Measurements from ENCODE around the gene METTL9.

METTL9 gene

GRCh38 chr16:21598701-21599121 is 666 bp upstream of the METTL9 start:
- Histone ChIP-seq H3K27ac (ENCODE audit: low read depth, low read length) (peak overlapping the region; percentile 44), H3K4me2 (ENCODE audit: low read depth, low read length, poor library complexity, severe bottlenecking) (peak overlapping the region; percentile 80), H3K79me2 (ENCODE audit: insufficient read depth, low read length) (peaks cover 38% of the 10 kb centered on the region)

GRCh38 chr16:21600031-21600773 is 825 bp downstream of the METTL9 start:
- TF ChIP-seq EZH2phosphoT487 (conservative IDR thresholded peaks at IDR 0.05; ENCODE audit: low read length) = no peak
- TF ChIP-seq CTCF (IDR thresholded peaks at IDR 0.05; ENCODE audit: insufficient read depth, low read length, poor library complexity, severe bottlenecking) = no peak
- Histone ChIP-seq H3K36me3 (ENCODE audit: low read length) (no peaks in the 10 kb centered on the region), H3K4me3 (ENCODE audit: insufficient read depth, low read length, poor library complexity, severe bottlenecking) (peak overlapping the region; percentile 87), H2AFZ (ENCODE audit: low read depth, low read length, severe bottlenecking) (no peak overlapping the region), H3K27me3 (ENCODE audit: low read length) (no peaks in the 10 kb centered on the region), H4K20me1 (ENCODE audit: low read depth, low read length) (peaks cover 22% of the 10 kb centered on the region; the same call in 1 of the 2 replicates), H3K79me2 (ENCODE audit: insufficient read depth, low read length) (peaks cover 51% of the 10 kb centered on the region), H3F3A (ENCODE audit: insufficient read depth) (peaks cover 6% of the 10 kb centered on the region; the same call in 1 of the 2 replicates), H3K9ac (ENCODE audit: low read length) (peak overlapping the region; percentile 88), H3K9me2 (replicated peaks; ENCODE audit: insufficient read depth, low read length) (no peaks in the 10 kb centered on the region), H3K9me3 (ENCODE audit: insufficient read depth, low read length) (no peaks in the 10 kb centered on the region), H3K4me2 (ENCODE audit: low read depth, low read length, poor library complexity, severe bottlenecking) (peak overlapping the region; percentile 76), H3K27ac (ENCODE audit: low read depth, low read length) (peak overlapping the region; percentile 84)

More at GRCh38 chr16:21598701-21599121, 666 bp upstream of the METTL9 start:
- no peaks in the 10 kb centered on the region for H3K9me2 ChIP-seq (replicated peaks; ENCODE audit: insufficient read depth, low read length)
- peak overlapping the region; percentile 88 for H3K9ac ChIP-seq (ENCODE audit: low read length)
- TF ChIP-seq EZH2phosphoT487 (conservative IDR thresholded peaks at IDR 0.05; ENCODE audit: low read length) (no peak), CTCF (IDR thresholded peaks at IDR 0.05; ENCODE audit: insufficient read depth, low read length, poor library complexity, severe bottlenecking) (no peak)
- H3K36me3 ChIP-seq (ENCODE audit: low read length) = no peaks in the 10 kb centered on the region
- peaks cover 16% of the 10 kb centered on the region; the same call in 1 of the 2 replicates for H4K20me1 ChIP-seq (ENCODE audit: low read depth, low read length)
- no peaks in the 10 kb centered on the region for H3K27me3 ChIP-seq (ENCODE audit: low read length)
- H3K9me3 ChIP-seq (ENCODE audit: insufficient read depth, low read length) = no peaks in the 10 kb centered on the region
- peak overlapping the region; percentile 89 for H2AFZ ChIP-seq (ENCODE audit: low read depth, low read length, severe bottlenecking)
- peaks cover 6% of the 10 kb centered on the region; the same call in 1 of the 2 replicates for H3F3A ChIP-seq (ENCODE audit: insufficient read depth)
- H3K4me3 ChIP-seq (ENCODE audit: insufficient read depth, low read length, poor library complexity, severe bottlenecking) = peak overlapping the region; percentile 77

- no peaks in the 10 kb centered on the region for H3K27me3 ChIP-seq (ENCODE audit: low read length)
- H3K27ac ChIP-seq (ENCODE audit: low read depth, low read length) = no peak overlapping the region
- no peak overlapping the region for H3K4me2 ChIP-seq (ENCODE audit: low read depth, low read length, poor library complexity, severe bottlenecking)
- H2AFZ ChIP-seq (ENCODE audit: low read depth, low read length, severe bottlenecking) = no peak overlapping the region
- H3K4me3 ChIP-seq (ENCODE audit: insufficient read depth, low read length, poor library complexity, severe bottlenecking) = no peak overlapping the region
- peaks cover 25% of the 10 kb centered on the region; the same call in 1 of the 2 replicates for H4K20me1 ChIP-seq (ENCODE audit: low read depth, low read length)
- peaks cover 6% of the 10 kb centered on the region; the same call in 1 of the 2 replicates for H3F3A ChIP-seq (ENCODE audit: insufficient read depth)
- TF ChIP-seq CTCF (IDR thresholded peaks at IDR 0.05; ENCODE audit: insufficient read depth, low read length, poor library complexity, severe bottlenecking) = no peak
- TF ChIP-seq EZH2phosphoT487 (conservative IDR thresholded peaks at IDR 0.05; ENCODE audit: low read length) = no peak
- H3K9ac ChIP-seq (ENCODE audit: low read length) = no peak overlapping the region
- H3K9me2 ChIP-seq (replicated peaks; ENCODE audit: insufficient read depth, low read length) = no peaks in the 10 kb centered on the region
- H3K36me3 ChIP-seq (ENCODE audit: low read length) = no peaks in the 10 kb centered on the region
- H3K9me3 ChIP-seq (ENCODE audit: insufficient read depth, low read length) = no peaks in the 10 kb centered on the region
- H3K79me2 ChIP-seq (ENCODE audit: insufficient read depth, low read length) = peaks cover 76% of the 10 kb centered on the region
Measured at GRCh38 chr16:21602785-21603184, 3.4 kb downstream of the METTL9 start.
